IMR-90 (cell line): Measurements from ENCODE around the gene DOK4. TPM values are rescaled to one million over a fixed set of nuclear protein-coding genes. Genes with fewer than 3 reads are reported as not detected.

Experiments
- ATAC-seq: fragments of 200-7000 bp; cut with Tn5 transposase; 2 replicates; pipeline ENCODE4 v1.9.1; 2020; ENCODE audit warnings: low read depth, mild to moderate bottlenecking, moderate library complexity
- BruUV-seq: library from RNA; stranded (reverse); fragments of 400-500 nt; replicated peaks from 2 replicates; lab custom pipeline; 2021; lab: Mats Ljungman, UMichigan
- CTCF ChIA-PET: fragments of 300-600 bp; formaldehyde crosslinking; extraction: SDS; loops from one replicate; lab custom pipeline; 2021; ENCODE audit warnings: antibody characterized with exemption; lab: Yijun Ruan, JAX
- POLR2A ChIA-PET: fragments of 300-600 bp; sonication (Branson Sonifier 250); formaldehyde crosslinking; loops from one replicate; lab custom pipeline; 2022; ENCODE audit warnings: antibody characterized with exemption; ENCODE audit not compliant: unreplicated experiment; lab: Charles Lee
- DNase-seq: peaks from one replicate; pipeline ENCODE4 v3.0.0; 2013
- H2AFZ ChIP-seq: replicated peaks from 2 replicates; pipeline ENCODE3; 2013; ENCODE audit warnings: low read length, mild to moderate bottlenecking; ENCODE audit not compliant: poor library complexity
- H2AK5ac ChIP-seq: 2 replicates; pipeline ENCODE4 v1.6.1; 2013; ENCODE audit warnings: low read depth, low read length, inconsistent platforms
- H2AK9ac ChIP-seq: replicated peaks from 2 replicates; pipeline ENCODE3; 2013; ENCODE audit warnings: mild to moderate bottlenecking, low read depth, low read length, moderate library complexity; ENCODE audit not compliant: poor library complexity
- H2BK120ac ChIP-seq: 2 replicates; pipeline ENCODE4 v1.6.1; 2013; ENCODE audit warnings: low read depth, low read length, inconsistent platforms
- H2BK15ac ChIP-seq: 3 replicates; pipeline ENCODE4 v1.6.1; 2013; ENCODE audit warnings: low read depth, low read length, inconsistent platforms
- H2BK20ac ChIP-seq: 2 replicates; pipeline ENCODE4 v1.6.1; 2013; ENCODE audit warnings: low read depth, mild to moderate bottlenecking, inconsistent platforms, low read length, moderate library complexity
- H2BK5ac ChIP-seq: 2 replicates; pipeline ENCODE4 v1.6.1; 2013; ENCODE audit warnings: mild to moderate bottlenecking, low read depth, low read length, inconsistent platforms; ENCODE audit not compliant: poor library complexity, severe bottlenecking
- H3K14ac ChIP-seq: replicated peaks from 2 replicates; pipeline ENCODE4 v1.6.1; 2013; ENCODE audit warnings: low read depth, low read length, inconsistent platforms
- H3K18ac ChIP-seq: 2 replicates; pipeline ENCODE4 v1.6.1; 2013; ENCODE audit warnings: low read depth, low read length, control low read depth
- H3K23ac ChIP-seq: 2 replicates; pipeline ENCODE4 v1.6.1; 2013; ENCODE audit warnings: low read depth, low read length, inconsistent platforms
- H3K27ac ChIP-seq: 2 replicates; pipeline ENCODE4 v1.5.1; 2013; ENCODE audit warnings: mild to moderate bottlenecking, control low read depth, low read length; ENCODE audit not compliant: insufficient read depth
- H3K27me3 ChIP-seq: 2 replicates; pipeline ENCODE4 v1.6.1; 2013; ENCODE audit warnings: low read length; ENCODE audit not compliant: control insufficient read depth, insufficient read depth
- H3K36me3 ChIP-seq: 2 replicates; pipeline ENCODE4 v1.6.1; 2013; ENCODE audit warnings: low read length, mixed read lengths; ENCODE audit not compliant: control insufficient read depth, insufficient read depth
- H3K4ac ChIP-seq: 2 replicates; pipeline ENCODE4 v1.6.1; 2013; ENCODE audit warnings: low read depth, low read length, inconsistent platforms
- H3K4me1 ChIP-seq: 2 replicates; pipeline ENCODE4 v1.6.1; 2013; ENCODE audit warnings: low read length, mixed read lengths; ENCODE audit not compliant: control insufficient read depth, insufficient read depth
- H3K4me2 ChIP-seq: 2 replicates; pipeline ENCODE4 v1.6.1; 2013; ENCODE audit warnings: low read depth, mild to moderate bottlenecking, control low read depth, low read length, moderate library complexity
- H3K4me3 ChIP-seq: 2 replicates; pipeline ENCODE4 v1.5.1; 2013; ENCODE audit warnings: low read depth, mild to moderate bottlenecking, control low read depth, low read length, moderate library complexity; ENCODE audit not compliant: insufficient read depth
- H3K56ac ChIP-seq: 2 replicates; pipeline ENCODE4 v1.6.1; 2013; ENCODE audit warnings: low read length, inconsistent platforms; ENCODE audit not compliant: insufficient read depth; ENCODE audit errors: extremely low read depth
- H3K79me1 ChIP-seq, 2 experiments: 2 replicates each; pipeline ENCODE4 v1.6.1; 2013; ENCODE audit warnings: low read length in 2 of 2, inconsistent platforms in 1 of 2, low read depth in 1 of 2
- H3K9ac ChIP-seq: 2 replicates; pipeline ENCODE4 v1.6.1; 2013; ENCODE audit warnings: low read depth, low read length, control low read depth
- H3K9me1 ChIP-seq: 2 replicates; pipeline ENCODE4 v1.6.1; 2013; ENCODE audit warnings: low read length, inconsistent platforms; ENCODE audit not compliant: insufficient read depth
- H3K9me3 ChIP-seq: 2 replicates; pipeline ENCODE4 v1.6.1; 2013; ENCODE audit warnings: low read length; ENCODE audit not compliant: control insufficient read depth, insufficient read depth
- H4K20me1 ChIP-seq: 2 replicates; pipeline ENCODE4 v1.6.1; 2013; ENCODE audit warnings: low read length, inconsistent platforms; ENCODE audit not compliant: insufficient read depth
- H4K5ac ChIP-seq: 2 replicates; pipeline ENCODE4 v1.6.1; 2013; ENCODE audit warnings: mild to moderate bottlenecking, low read depth, low read length, control low read depth
- H4K8ac ChIP-seq, 2 experiments: 2 replicates each; pipeline ENCODE4 v1.6.1; 2013; ENCODE audit warnings: low read depth in 2 of 2, low read length in 2 of 2, control low read depth in 1 of 2, inconsistent platforms in 1 of 2
- H4K91ac ChIP-seq: 2 replicates; pipeline ENCODE4 v1.6.1; 2013; ENCODE audit warnings: low read depth, low read length, inconsistent platforms; ENCODE audit not compliant: insufficient read depth
- BHLHE40 ChIP-seq: fragments of 150-350 bp; IDR thresholded peaks from 2 replicates; pipeline ENCODE4 v1.6.1; 2016; ENCODE audit warnings: mild to moderate bottlenecking, low read depth, low read length
- CEBPB ChIP-seq: IDR thresholded peaks from 2 replicates; pipeline ENCODE4 v1.6.1; 2012; ENCODE audit warnings: low read depth, low read length, improper control_type of control experiment
- CHD1 ChIP-seq: IDR thresholded peaks from 2 replicates; pipeline ENCODE4 v1.6.1; 2012; ENCODE audit warnings: low read depth, low read length, improper control_type of control experiment
- CTCF ChIP-seq: conservative IDR thresholded peaks from 2 replicates; pipeline ENCODE4 v1.5.1; 2012; ENCODE audit warnings: mild to moderate bottlenecking, low read depth, low read length, improper control_type of control experiment
- FOS ChIP-seq: fragments of 150-350 bp; IDR thresholded peaks from 2 replicates; pipeline ENCODE4 v1.6.1; 2016; ENCODE audit warnings: low read depth, low read length
- MAFK ChIP-seq: IDR thresholded peaks from 2 replicates; pipeline ENCODE4 v1.6.1; 2012; ENCODE audit warnings: low read depth, low read length, improper control_type of control experiment
- MAZ ChIP-seq: IDR thresholded peaks from 2 replicates; pipeline ENCODE4 v1.6.1; 2012; ENCODE audit warnings: low read depth, mild to moderate bottlenecking, low read length, improper control_type of control experiment, moderate library complexity, borderline replicate concordance
- MXI1 ChIP-seq: IDR thresholded peaks from 2 replicates; pipeline ENCODE4 v1.6.1; 2012; ENCODE audit warnings: low read depth, mild to moderate bottlenecking, low read length, moderate library complexity, borderline replicate concordance
- NFE2L2 ChIP-seq: fragments of 150-350 bp; IDR thresholded peaks from 2 replicates; pipeline ENCODE4 v1.6.1; 2016; ENCODE audit warnings: low read depth, mild to moderate bottlenecking, low read length
- POLR2A ChIP-seq: IDR thresholded peaks from 2 replicates; pipeline ENCODE4 v1.6.1; 2012; ENCODE audit warnings: mild to moderate bottlenecking, low read depth, low read length
- RAD21 ChIP-seq: IDR thresholded peaks from 2 replicates; pipeline ENCODE4 v1.6.1; 2012; ENCODE audit warnings: low read length, improper control_type of control experiment
- RCOR1 ChIP-seq: IDR thresholded peaks from 2 replicates; pipeline ENCODE4 v1.6.1; 2012; ENCODE audit warnings: mild to moderate bottlenecking, low read length, improper control_type of control experiment; ENCODE audit not compliant: insufficient replicate concordance
- SMC3 ChIP-seq: fragments of 150-350 bp; IDR thresholded peaks from 2 replicates; pipeline ENCODE4 v1.6.1; 2016; ENCODE audit warnings: low read depth, mild to moderate bottlenecking, antibody characterized with exemption, low read length, moderate library complexity
- USF2 ChIP-seq: fragments of 150-350 bp; IDR thresholded peaks from 2 replicates; pipeline ENCODE4 v1.6.1; 2017; ENCODE audit warnings: mild to moderate bottlenecking, antibody characterized with exemption, low read length, low read depth
- WGBS, 2 experiments: methylation state at CpG; one replicate each; pipeline versions ENCODE4 v1.1.5 to v1.1.7; 2013; ENCODE audit warnings: missing lambda C conversion rate in 2 of 2; ENCODE audit not compliant: insufficient read length in 1 of 2; ENCODE audit errors: extremely low coverage in 2 of 2; 5-methylcytosine and 5-hydroxymethylcytosine counted together
- dilution Hi-C: fragments of 300-500 bp; cut with HindIII; formaldehyde crosslinking; loops from one replicate; pipeline ENCODE4 v1.14.3; 2018; ENCODE audit warnings: low sequenced_read_pairs; ENCODE audit not compliant: unreplicated experiment
- in situ Hi-C: fragments of 300-500 bp; cut with MboI; formaldehyde crosslinking; loops from 3 replicates; pipeline ENCODE4 v1.14.3; 2019; ENCODE audit warnings: low sequenced_read_pairs, inconsistent platforms, mixed read lengths
- intact Hi-C: fragments of 100-400 bp; cut with micrococcal nuclease; formaldehyde crosslinking; loops from 2 replicates; pipeline ENCODE4 v1.10.0; 2022
- polyA plus RNA-seq, 3 experiments: library from polyadenylated mRNA; depleted of rRNA; stranded (reverse); fragments of >200 nt; gene quantifications; 2 replicates each; pipeline ENCODE4 v1.2.3, GENCODE V29; 2012; ENCODE audit warnings: low replicate concordance in 1 of 3
- total RNA-seq: library from RNA; depleted of rRNA; stranded (reverse); fragments of >200 nt; gene quantifications from 2 replicates; pipeline ENCODE4 v1.2.3, GENCODE V29; 2012

The DOK4 gene
- total and polyA plus RNA-seq, 2 of the 4 experiments (the other 2 are of a cell fraction), result 22.0 to 25.9 TPM

- H4K5ac ChIP-seq, result peak overlapping the region; percentile 16; the same call in 1 of the 2 replicates
- peak overlapping the region; percentile 39; the same call in 1 of the 2 replicates for H3K56ac ChIP-seq
- H3K23ac ChIP-seq, result no peak overlapping the region
- peak overlapping the region; percentile 90 for H3K4me2 ChIP-seq
- dilution Hi-C loops, result no loop called here
- no TSS peak for BruUV-seq
- intact Hi-C loops, result no loop called here
- no peak overlapping the region for H2BK20ac ChIP-seq
- H2BK120ac ChIP-seq, result no peak overlapping the region
- H3K79me1 ChIP-seq, result peaks cover 9 to 22% of the 10 kb centered on the region in 2 experiments
- no peaks in the 10 kb centered on the region for H3K9me3 ChIP-seq
- no peaks in the 10 kb centered on the region for H3K27me3 ChIP-seq
- peak overlapping the region; percentile 36; the same call in 1 of the 2 replicates for H3K4ac ChIP-seq
- CTCF ChIA-PET, result no interaction called here
- POLR2A ChIA-PET, result no interaction called here
- peak overlapping the region; percentile 16; the same call in 1 of the 2 replicates for H2AK5ac ChIP-seq
- 4% methylated on average over 4 of the region's 36 CpGs; no CpG with 5 or more reads in 1 of the 2 experiments for WGBS, 2 experiments
- peaks cover 12% of the 10 kb centered on the region for H3K4me1 ChIP-seq
- no peaks in the 10 kb centered on the region for H3K9me1 ChIP-seq
- peaks cover 3% of the 10 kb centered on the region; the same call in 1 of the 2 replicates for H3K36me3 ChIP-seq
- 0 out of 2 replicates have a peak overlapping the region, but pooled peaks have one; percentile 7 for H3K18ac ChIP-seq
- peak overlapping the region; percentile 42 for H3K4me3 ChIP-seq
- H2BK5ac ChIP-seq, result no peak overlapping the region
- H4K8ac ChIP-seq, result peak overlapping the region; percentile 27 to 76; a peak in 3 of 4 replicates
- DNase-seq, result peak; percentile 54
- H3K9ac ChIP-seq, result peak overlapping the region; percentile 28; the same call in 1 of the 2 replicates
- H2BK15ac ChIP-seq, result no peak overlapping the region
- H3K14ac ChIP-seq, result peak overlapping the region; percentile 23; the same call in 1 of the 2 replicates
- H3K27ac ChIP-seq, result no peak overlapping the region; the same call in 1 of the 2 replicates
- in situ Hi-C loops, result no loop called here
- peak overlapping the region; percentile 84 for H2AK9ac ChIP-seq
- H2AFZ ChIP-seq, result peak overlapping the region; percentile 86
- H4K91ac ChIP-seq, result peak overlapping the region; percentile 46; the same call in 1 of the 2 replicates
- no peaks in the 10 kb centered on the region for H4K20me1 ChIP-seq
- ATAC-seq, result peak; percentile 82
- TF ChIP-seq BHLHE40 (peak; percentile 74; the same call in 1 of the 2 replicates), FOS (no peak), CTCF (no peak), RAD21 (no peak), CHD1 (no peak), MAZ (peak; percentile 76; the same call in 1 of the 2 replicates), CEBPB (no peak), MAFK (no peak), USF2 (no peak), MXI1 (no peak), NFE2L2 (no peak), SMC3 (no peak), RCOR1 (no peak), POLR2A (no peak)
Measured at GRCh38 chr16:57479205-57479975, 6.9 kb downstream of the DOK4 start.
